ENCODE data around the gene SLC10A6. TPM values are rescaled to one million over a fixed set of nuclear protein-coding genes. Genes with fewer than 3 reads are reported as not detected.

SLC10A6 gene
- total RNA-seq, 4 donors from 2014 or later, result 0.54 TPM; not detected in 3

GRCh38 chr4:86809809-86810208, 39.4 kb downstream of the SLC10A6 start:
- TF ChIP-seq CTCF (IDR thresholded peaks at IDR 0.05), result no peak
- no peak for TF ChIP-seq POLR2A (IDR thresholded peaks at IDR 0.05)
- H3K27me3 ChIP-seq, result no peaks in the 10 kb centered on the region
- H3K36me3 ChIP-seq, result no peaks in the 10 kb centered on the region
- H3K4me3 ChIP-seq, result no peak overlapping the region
- no peak for DNase-seq
- H3K9me3 ChIP-seq, result no peaks in the 10 kb centered on the region
- no peaks in the 10 kb centered on the region for H3K4me1 ChIP-seq
- no peak overlapping the region for H3K27ac ChIP-seq

GRCh38 chr4:86791126-86791525, 58.1 kb downstream of the SLC10A6 start:
- Histone ChIP-seq H3K27me3 (no peaks in the 10 kb centered on the region), H3K4me3 (no peak overlapping the region), H3K36me3 (no peaks in the 10 kb centered on the region), H3K4me1 (no peaks in the 10 kb centered on the region), H3K9me3 (no peaks in the 10 kb centered on the region), H3K27ac (no peak overlapping the region)
- no peak for TF ChIP-seq CTCF (IDR thresholded peaks at IDR 0.05)
- no peak for TF ChIP-seq POLR2A (IDR thresholded peaks at IDR 0.05)
- DNase-seq, result no peak

GRCh38 chr4:86788826-86789225, 60.4 kb downstream of the SLC10A6 start:
- Histone ChIP-seq H3K4me3 (no peak overlapping the region), H3K36me3 (no peaks in the 10 kb centered on the region), H3K4me1 (no peaks in the 10 kb centered on the region), H3K27ac (no peak overlapping the region), H3K9me3 (no peaks in the 10 kb centered on the region), H3K27me3 (no peaks in the 10 kb centered on the region)
- no peak for TF ChIP-seq CTCF (IDR thresholded peaks at IDR 0.05)
- no peak for TF ChIP-seq POLR2A (IDR thresholded peaks at IDR 0.05)
- DNase-seq, result no peak

GRCh38 chr4:86778175-86778574, 71.0 kb downstream of the SLC10A6 start:
- Histone ChIP-seq H3K27me3 (no peaks in the 10 kb centered on the region), H3K27ac (no peak overlapping the region), H3K9me3 (no peaks in the 10 kb centered on the region), H3K4me3 (no peak overlapping the region), H3K36me3 (no peaks in the 10 kb centered on the region), H3K4me1 (no peaks in the 10 kb centered on the region)
- DNase-seq, result no peak
- TF ChIP-seq CTCF (IDR thresholded peaks at IDR 0.05), result no peak
- TF ChIP-seq POLR2A (IDR thresholded peaks at IDR 0.05), result no peak

GRCh38 chr4:86775061-86775460, 74.1 kb downstream of the SLC10A6 start:
- no peak overlapping the region for H3K4me3 ChIP-seq
- no peaks in the 10 kb centered on the region for H3K27me3 ChIP-seq
- H3K27ac ChIP-seq, result no peak overlapping the region
- no peaks in the 10 kb centered on the region for H3K4me1 ChIP-seq
- no peak for DNase-seq
- H3K36me3 ChIP-seq, result no peaks in the 10 kb centered on the region
- no peaks in the 10 kb centered on the region for H3K9me3 ChIP-seq
- no peak for TF ChIP-seq POLR2A (IDR thresholded peaks at IDR 0.05)
- no peak for TF ChIP-seq CTCF (IDR thresholded peaks at IDR 0.05)

Other genes starting within 250 kb of the SLC10A6 start
- gene C4orf36, start 43.0 kb upstream of the SLC10A6 start, total RNA-seq, result 1 to 10 TPM in 2 of 4 donors, not detected in 2; 1.7 to 6.6 TPM
- 100 to 1,000 TPM in 3 of 4 donors, 10 to 100 TPM in 1; 72.5 to 128 (median 108) TPM for gene AFF1, start 85.6 kb upstream of the SLC10A6 start, total RNA-seq